ENCODE measurements around the gene FGFBP2. TPM values are rescaled to one million over a fixed set of nuclear protein-coding genes. Genes with fewer than 3 reads are reported as not detected.

FGFBP2 gene
- total RNA-seq, 1 donor = 0.36 TPM

GRCh38 chr4:15982842-15983524 is 20.0 kb upstream of the FGFBP2 start:
- no peak overlapping the region for H2AFZ ChIP-seq (ENCODE audit: low read length)
- no peaks in the 10 kb centered on the region for H4K20me1 ChIP-seq (ENCODE audit: insufficient read depth, low read length)
- H3K9me3 ChIP-seq (ENCODE audit: low read depth, low read length) = no peaks in the 10 kb centered on the region
- no peak overlapping the region for H3K27ac ChIP-seq (ENCODE audit: low read depth, low read length)
- H3K4me2 ChIP-seq (ENCODE audit: insufficient read depth, low read length) = no peak overlapping the region
- H3K36me3 ChIP-seq (ENCODE audit: insufficient read depth, low read length) = no peaks in the 10 kb centered on the region
- H3K79me2 ChIP-seq (ENCODE audit: insufficient read depth, low read length) = no peaks in the 10 kb centered on the region
- no peak for TF ChIP-seq CTCF (IDR thresholded peaks at IDR 0.05; ENCODE audit: extremely low read depth, low read depth, low read length)
- peaks cover 4% of the 10 kb centered on the region for H3K4me1 ChIP-seq (ENCODE audit: insufficient read depth, low read length)
- peaks cover 26% of the 10 kb centered on the region for H3K27me3 ChIP-seq (ENCODE audit: insufficient read depth, low read length)
- H3K4me3 ChIP-seq (ENCODE audit: insufficient read depth, low read length) = no peak overlapping the region
- DNase-seq (ENCODE audit: insufficient read length, low spot score, missing footprints) = no peak

GRCh38 chr4:15976456-15977447 is 13.8 kb upstream of the FGFBP2 start:
- H2AFZ ChIP-seq (ENCODE audit: low read length) = no peak overlapping the region
- no peaks in the 10 kb centered on the region for H3K9me3 ChIP-seq (ENCODE audit: low read depth, low read length)
- no peak overlapping the region for H3K27ac ChIP-seq (ENCODE audit: low read depth, low read length)
- no peak overlapping the region for H3K4me2 ChIP-seq (ENCODE audit: insufficient read depth, low read length)
- DNase-seq (ENCODE audit: insufficient read length, low spot score, missing footprints) = no peak
- TF ChIP-seq CTCF (IDR thresholded peaks at IDR 0.05; ENCODE audit: extremely low read depth, low read depth, low read length) = no peak
- H4K20me1 ChIP-seq (ENCODE audit: insufficient read depth, low read length) = no peaks in the 10 kb centered on the region
- no peak overlapping the region for H3K4me3 ChIP-seq (ENCODE audit: insufficient read depth, low read length)
- H3K27me3 ChIP-seq (ENCODE audit: insufficient read depth, low read length) = peaks cover 38% of the 10 kb centered on the region
- H3K79me2 ChIP-seq (ENCODE audit: insufficient read depth, low read length) = no peaks in the 10 kb centered on the region
- H3K4me1 ChIP-seq (ENCODE audit: insufficient read depth, low read length) = no peaks in the 10 kb centered on the region
- H3K36me3 ChIP-seq (ENCODE audit: insufficient read depth, low read length) = no peaks in the 10 kb centered on the region

GRCh38 chr4:15971068-15971801 is 8.3 kb upstream of the FGFBP2 start:
- H3K79me2 ChIP-seq (ENCODE audit: insufficient read depth, low read length) = no peaks in the 10 kb centered on the region
- no peak for TF ChIP-seq CTCF (IDR thresholded peaks at IDR 0.05; ENCODE audit: extremely low read depth, low read depth, low read length)
- H3K9me3 ChIP-seq (ENCODE audit: low read depth, low read length) = no peaks in the 10 kb centered on the region
- no peak overlapping the region for H3K4me2 ChIP-seq (ENCODE audit: insufficient read depth, low read length)
- H3K36me3 ChIP-seq (ENCODE audit: insufficient read depth, low read length) = no peaks in the 10 kb centered on the region
- no peaks in the 10 kb centered on the region for H4K20me1 ChIP-seq (ENCODE audit: insufficient read depth, low read length)
- DNase-seq (ENCODE audit: insufficient read length, low spot score, missing footprints) = no peak
- H3K27ac ChIP-seq (ENCODE audit: low read depth, low read length) = no peak overlapping the region
- no peak overlapping the region for H3K4me3 ChIP-seq (ENCODE audit: insufficient read depth, low read length)
- no peak overlapping the region for H2AFZ ChIP-seq (ENCODE audit: low read length)
- H3K27me3 ChIP-seq (ENCODE audit: insufficient read depth, low read length) = peaks cover 37% of the 10 kb centered on the region
- H3K4me1 ChIP-seq (ENCODE audit: insufficient read depth, low read length) = no peaks in the 10 kb centered on the region

All from osteoblast (primary cell).